HEK293 (cell line): ENCODE data around the gene SYT15B.
"Not testable (repeated sequence)": the region's sequence is repeated elsewhere in the genome, so short reads cannot be mapped to it uniquely, and the experiment has no call there.

Experiments used
- CTCF ChIA-PET: fragments of 350-600 bp; formaldehyde crosslinking; extraction: SDS; loops from one replicate; lab custom pipeline; 2021; ENCODE audit warnings: antibody characterized with exemption; lab: Yijun Ruan, JAX
- POLR2A ChIA-PET: fragments of 300-600 bp; formaldehyde crosslinking; extraction: SDS; loops from one replicate; lab custom pipeline; 2020; ENCODE audit warnings: antibody characterized with exemption, inconsistent platforms; lab: Yijun Ruan, JAX
- H3K27ac ChIP-seq: fragments of 200-500 bp; sonication (Bioruptor generic); 2 replicates; pipeline ENCODE4 v1.5.1; 2014; ENCODE audit warnings: low read depth, low read length, control low read depth, inconsistent platforms; ENCODE audit errors: extremely low read depth
- H3K36me3 ChIP-seq, 2 experiments: fragments of 200-500 bp in 1 of 2; sonication (Bioruptor generic) in 1 of 2; 1 replicate in 1 of 2; 2 replicates in 1 of 2; pipeline ENCODE4 v1.5.1; 2014 to 2017; ENCODE audit warnings: inconsistent platforms in 2 of 2, low read length in 2 of 2; ENCODE audit not compliant: control insufficient read depth in 2 of 2, insufficient read depth in 1 of 2
- H3K4me1 ChIP-seq: fragments of 200-500 bp; sonication (Bioruptor generic); 2 replicates; pipeline ENCODE4 v1.5.1; 2014; ENCODE audit warnings: mild to moderate bottlenecking, low read length, inconsistent platforms; ENCODE audit not compliant: control insufficient read depth, insufficient read depth
- H3K4me3 ChIP-seq: 2 replicates; pipeline ENCODE4 v1.5.1; 2011; ENCODE audit warnings: low read depth, mild to moderate bottlenecking, control low read depth, low read length, moderate library complexity
- H3K9me3 ChIP-seq: fragments of 200-500 bp; sonication (Bioruptor generic); 2 replicates; pipeline ENCODE4 v1.5.1; 2014; ENCODE audit warnings: low read depth, low read length, inconsistent platforms; ENCODE audit not compliant: control insufficient read depth, insufficient read depth
- ZNF335 ChIP-seq: fragments of 450-650 bp; formaldehyde crosslinking; conservative IDR thresholded peaks from 2 replicates; pipeline ENCODE4 v1.5.1; 2016; ENCODE audit warnings: missing biosample characterization, missing genetic modification characterization
- ZNF341 ChIP-seq: fragments of 450-650 bp; formaldehyde crosslinking; IDR thresholded peaks from 2 replicates; pipeline ENCODE4; 2016; ENCODE audit warnings: low read depth, missing biosample characterization, missing genetic modification characterization
- TF ChIP-seq, protein P1 (sequence below): fragments of 450-650 bp; formaldehyde crosslinking; optimal IDR thresholded peaks from 2 replicates; pipeline ENCODE3; 2016; ENCODE audit warnings: missing biosample characterization, mild to moderate bottlenecking, missing genetic modification characterization

The SYT15B gene

DNA sequence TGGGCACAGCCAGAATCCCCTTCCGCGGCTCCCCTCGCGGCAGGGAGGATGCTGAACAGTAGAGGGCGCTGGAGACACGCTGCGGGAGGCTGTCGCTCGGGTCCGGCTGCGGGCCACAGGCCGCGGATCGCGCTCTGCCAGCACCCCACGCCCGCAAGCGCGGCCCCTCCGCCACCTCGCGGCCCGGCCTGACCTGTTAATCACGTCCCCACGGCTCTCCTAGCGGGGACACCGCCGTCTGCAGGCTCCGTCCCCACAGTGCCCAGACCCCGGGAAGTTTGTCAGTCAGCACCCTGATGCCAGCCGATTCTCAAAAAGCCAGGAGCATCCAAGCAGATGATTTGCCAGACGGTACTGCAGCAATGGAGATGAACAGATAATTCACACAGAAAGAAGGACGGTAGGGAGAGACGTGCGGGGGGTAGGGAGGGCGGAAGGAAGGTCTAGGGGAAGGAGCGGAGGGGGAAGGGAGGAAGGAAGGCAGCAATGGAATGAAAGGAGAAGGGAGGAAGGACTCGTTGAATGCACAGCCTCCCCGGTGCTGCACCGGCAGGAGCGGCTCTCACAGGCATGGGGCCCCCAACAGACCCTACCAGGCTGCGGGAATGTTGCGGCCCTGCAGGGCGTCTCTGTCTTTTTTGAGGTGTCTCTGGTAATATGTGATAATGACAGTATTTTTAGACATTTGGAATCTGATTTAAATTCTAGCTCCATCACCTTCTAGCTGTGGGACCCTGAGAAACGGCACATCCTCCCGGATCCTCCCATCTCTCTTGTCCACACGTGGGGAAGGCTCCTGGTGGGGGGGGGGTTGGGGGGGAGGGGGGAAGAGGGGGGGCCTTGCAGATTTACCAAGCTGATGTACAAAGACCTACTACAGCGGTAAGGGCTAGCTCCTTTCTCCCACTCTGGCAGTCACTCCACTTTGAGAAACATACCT lies 19.5 kb downstream of the SYT15B start:
- H3K4me1 ChIP-seq, H3K27ac ChIP-seq, H3K36me3 ChIP-seq, CTCF ChIA-PET, H3K9me3 ChIP-seq, POLR2A ChIA-PET: not testable (repeated sequence)
- TF ChIP-seq ZNF341 (tag by site-specific recombination) (peak; percentile 81), ZNF335 (tag by site-specific recombination) (peak; percentile 38; the same call in 1 of the 2 replicates)
- TF ChIP-seq, protein P1, sequence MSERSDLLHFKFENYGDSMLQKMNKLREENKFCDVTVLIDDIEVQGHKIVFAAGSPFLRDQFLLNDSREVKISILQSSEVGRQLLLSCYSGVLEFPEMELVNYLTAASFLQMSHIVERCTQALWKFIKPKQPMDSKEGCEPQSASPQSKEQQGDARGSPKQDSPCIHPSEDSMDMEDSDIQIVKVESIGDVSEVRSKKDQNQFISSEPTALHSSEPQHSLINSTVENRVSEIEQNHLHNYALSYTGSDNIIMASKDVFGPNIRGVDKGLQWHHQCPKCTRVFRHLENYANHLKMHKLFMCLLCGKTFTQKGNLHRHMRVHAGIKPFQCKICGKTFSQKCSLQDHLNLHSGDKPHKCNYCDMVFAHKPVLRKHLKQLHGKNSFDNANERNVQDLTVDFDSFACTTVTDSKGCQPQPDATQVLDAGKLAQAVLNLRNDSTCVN (tag by site-specific recombination) = peak; percentile 74
- peak overlapping the region; percentile 50 for H3K4me3 ChIP-seq

DNA sequence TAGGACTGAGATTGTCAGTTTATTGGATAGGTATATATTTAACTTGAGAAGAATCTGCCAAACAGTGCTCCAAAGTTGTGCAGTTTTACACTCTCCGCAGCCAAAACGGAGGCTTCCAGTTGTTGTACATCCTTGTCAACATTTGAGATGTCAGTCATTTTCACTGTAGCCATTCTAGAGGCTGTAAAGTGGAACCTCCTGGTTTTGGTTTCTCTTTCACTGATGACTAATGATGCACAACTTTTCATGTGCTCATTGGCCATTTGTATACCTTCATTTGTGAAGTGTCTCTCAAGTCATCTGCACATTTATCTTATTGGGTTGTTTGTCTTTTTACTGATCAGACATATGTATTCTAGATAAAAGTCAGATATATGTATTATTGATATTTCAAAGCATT lies 22.5 kb downstream of the SYT15B start:
- H3K4me1 ChIP-seq, H3K36me3 ChIP-seq, POLR2A ChIA-PET, H3K9me3 ChIP-seq, H3K27ac ChIP-seq, H3K4me3 ChIP-seq, CTCF ChIA-PET: not testable (repeated sequence)

DNA sequence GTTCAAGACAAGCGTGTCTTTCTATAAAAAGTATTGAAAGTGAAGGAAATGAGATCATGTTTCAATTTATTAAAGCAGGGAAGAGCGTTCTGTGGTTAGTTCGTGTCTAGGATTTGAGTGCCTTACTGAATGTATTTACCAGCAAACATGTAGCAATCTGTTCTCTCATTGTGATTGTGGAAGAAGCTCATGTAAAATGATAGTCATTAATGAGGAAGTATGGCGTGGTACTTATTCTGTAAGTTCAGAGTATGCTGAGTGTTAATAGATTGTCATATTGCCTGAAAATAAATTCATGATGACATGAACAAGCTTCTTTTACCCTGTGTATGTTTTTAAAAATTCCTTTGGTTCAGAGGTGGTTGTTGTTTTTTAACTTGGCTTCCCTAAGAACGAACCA lies 32.5 kb downstream of the SYT15B start:
- H3K27ac ChIP-seq, POLR2A ChIA-PET, H3K36me3 ChIP-seq, CTCF ChIA-PET, H3K9me3 ChIP-seq, H3K4me1 ChIP-seq, H3K4me3 ChIP-seq: not testable (repeated sequence)

DNA sequence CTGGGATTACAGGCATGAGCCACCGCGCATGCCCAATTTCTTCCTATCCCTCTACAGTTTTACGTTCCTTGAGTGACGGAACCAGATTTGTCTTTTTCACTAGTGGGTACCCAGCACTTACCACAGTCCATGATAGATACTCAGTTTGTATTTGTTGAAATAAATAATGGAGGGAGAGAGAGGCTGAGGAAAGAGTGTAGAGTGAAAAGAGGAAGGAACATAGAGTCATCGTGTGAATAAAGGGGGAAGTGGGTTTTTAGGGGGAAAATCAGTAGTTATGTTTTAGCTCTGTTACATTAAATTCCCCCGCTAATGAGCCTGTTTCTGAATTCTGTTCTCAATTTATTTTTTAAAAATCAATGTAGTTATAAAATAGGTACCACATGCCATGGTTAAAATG lies 37.7 kb downstream of the SYT15B start:
- H3K4me1 ChIP-seq, CTCF ChIA-PET, H3K36me3 ChIP-seq, H3K27ac ChIP-seq, H3K4me3 ChIP-seq, H3K9me3 ChIP-seq, POLR2A ChIA-PET: not testable (repeated sequence)

DNA sequence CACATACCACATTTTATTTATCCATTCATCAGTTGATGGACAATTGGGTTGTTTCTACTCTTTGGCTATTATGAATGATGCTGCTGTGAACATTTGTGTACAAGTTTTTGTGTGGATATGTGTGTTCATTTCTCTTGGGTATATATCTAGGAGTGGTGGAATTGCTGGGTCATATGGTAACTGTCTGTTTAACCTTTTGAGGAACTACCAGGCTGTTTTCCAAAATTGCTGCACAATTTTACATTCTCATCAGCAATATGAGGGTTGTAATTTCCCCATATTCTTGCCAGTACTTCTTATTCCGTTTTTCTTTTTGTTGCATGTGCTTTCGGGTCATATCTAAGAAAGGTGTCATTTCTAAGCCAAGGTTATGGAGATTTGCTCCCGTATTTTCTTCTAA lies 38.3 kb downstream of the SYT15B start:
- POLR2A ChIA-PET, CTCF ChIA-PET: not testable (repeated sequence)

DNA sequence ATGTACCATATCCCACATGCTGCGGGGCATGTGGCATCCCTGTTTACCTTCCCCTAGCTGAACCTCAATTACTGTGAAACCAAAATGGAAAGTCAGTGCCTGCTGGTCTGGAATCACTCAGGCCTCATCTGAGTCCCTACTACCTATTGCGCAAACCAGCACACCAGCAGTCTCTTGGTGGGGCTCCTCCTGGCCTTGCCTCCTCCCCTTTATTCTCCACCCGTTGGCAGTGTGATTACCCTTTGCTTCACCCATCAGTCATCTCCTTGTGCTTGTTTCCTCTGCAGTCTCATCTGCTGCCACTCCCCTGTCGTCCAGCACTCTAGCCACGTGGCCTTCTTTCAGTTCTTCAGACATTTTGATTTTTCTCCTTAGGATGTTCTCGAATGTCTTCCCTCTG lies 39.3 kb downstream of the SYT15B start:
- H3K9me3 ChIP-seq, H3K36me3 ChIP-seq, H3K27ac ChIP-seq, H3K4me1 ChIP-seq, CTCF ChIA-PET, POLR2A ChIA-PET, H3K4me3 ChIP-seq: not testable (repeated sequence)

More for the DNA sequence above, 38.3 kb downstream of the SYT15B start:
- not testable (repeated sequence) for H3K4me3 ChIP-seq, H3K27ac ChIP-seq, H3K9me3 ChIP-seq, H3K36me3 ChIP-seq, H3K4me1 ChIP-seq

DNA sequence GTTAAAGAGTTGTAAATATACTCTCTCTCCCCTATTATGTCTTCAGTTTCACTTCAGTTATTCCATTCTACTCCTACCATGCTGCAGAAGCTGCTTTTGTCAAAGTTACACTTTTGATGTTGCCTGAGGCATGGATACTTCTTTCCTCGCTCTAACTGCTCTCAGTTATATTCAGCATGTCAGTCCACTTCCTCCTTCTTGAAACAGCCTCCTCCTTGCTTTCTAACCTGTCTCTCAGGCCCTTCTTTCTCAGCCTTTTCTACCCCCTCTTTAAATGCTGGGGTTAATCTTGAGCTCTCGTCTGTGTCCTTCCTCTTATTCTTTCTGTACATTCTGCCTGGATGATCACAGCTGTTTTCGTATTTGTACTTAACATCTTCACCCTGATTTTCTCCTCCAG lies 40.0 kb downstream of the SYT15B start:
- H3K4me1 ChIP-seq, CTCF ChIA-PET, H3K27ac ChIP-seq, H3K36me3 ChIP-seq, H3K4me3 ChIP-seq, POLR2A ChIA-PET, H3K9me3 ChIP-seq: not testable (repeated sequence)

DNA sequence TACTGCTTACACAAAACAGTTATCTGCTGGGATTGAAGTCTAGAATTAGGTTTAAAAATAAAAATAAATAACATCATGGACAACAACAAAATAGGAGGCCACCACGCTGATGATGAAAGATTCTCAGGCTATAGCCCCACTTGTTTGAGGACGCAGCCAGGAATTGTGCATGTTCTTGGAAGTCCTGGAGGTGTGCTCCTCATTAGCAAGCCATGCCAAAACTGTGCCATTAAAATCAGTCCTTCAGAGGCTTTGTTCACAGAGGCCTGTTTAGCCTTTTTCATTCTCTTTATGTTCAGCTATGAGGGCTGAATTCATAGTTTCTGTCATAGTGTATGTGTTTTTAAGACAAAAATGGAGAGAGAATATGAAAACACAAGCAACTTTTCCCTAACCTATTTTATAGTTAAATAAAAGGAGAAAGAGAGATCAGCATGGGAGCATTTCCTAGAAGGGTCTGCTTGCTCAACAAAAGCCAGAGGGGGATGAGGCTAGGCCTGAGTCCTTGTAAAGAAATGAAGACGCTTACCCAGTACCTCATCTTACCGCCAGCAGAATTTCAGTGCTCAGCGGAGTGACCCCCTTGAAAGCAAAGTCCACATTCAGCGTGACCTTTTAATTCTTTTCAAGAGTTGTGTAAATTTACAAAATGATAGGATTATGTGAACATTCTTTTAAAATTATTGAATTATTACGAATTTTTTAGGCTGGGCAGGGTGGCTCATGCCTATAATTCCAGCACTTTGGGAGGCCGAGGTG lies 46.2 kb downstream of the SYT15B start:
- POLR2A ChIA-PET, H3K36me3 ChIP-seq, H3K4me3 ChIP-seq, H3K27ac ChIP-seq, H3K4me1 ChIP-seq, CTCF ChIA-PET, H3K9me3 ChIP-seq: not testable (repeated sequence)
